Head of caudate nucleus (tissue), 42 donors: ENCODE data around the gene SPRY1.

Experiments
- DNase-seq, 42 donors: peaks; one replicate each; pipeline versions ENCODE4 v3.0.0 to v3.0.0-alpha.2; 2020 to 2021; ENCODE audit warnings: mixed read lengths in 7 of 42
- intact Hi-C: fragments of 100-400 bp; cut with DNase I; formaldehyde crosslinking; loops from one replicate; pipeline ENCODE4 v1.15.0; 2022

Gene SPRY1

GRCh38 chr4:123366144-123366748 is 30.3 kb upstream of the SPRY1 start:
- no peak for DNase-seq
- intact Hi-C loops, result no loop called here

GRCh38 chr4:123378794-123379193 is 17.8 kb upstream of the SPRY1 start:
- intact Hi-C loops, result no loop called here
- no peak for DNase-seq

DNA sequence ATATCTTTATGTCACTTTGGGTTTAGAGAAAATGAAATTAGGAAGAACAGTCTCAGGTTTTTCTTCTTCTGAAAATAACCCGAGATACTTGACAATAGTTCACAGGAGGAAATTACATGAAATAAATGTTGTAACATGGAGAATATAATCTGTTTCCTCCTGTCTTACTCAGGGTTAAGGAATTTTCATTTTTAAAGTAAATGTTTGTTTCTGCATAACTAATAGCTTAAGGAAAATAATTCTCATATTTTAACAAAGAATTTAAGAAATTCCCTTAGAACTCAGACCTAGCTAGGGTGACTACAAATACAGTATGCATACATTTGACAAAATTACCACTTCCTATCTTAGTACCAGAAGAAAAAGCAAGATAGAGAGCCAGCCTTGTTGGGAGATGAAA is 17.2 kb upstream of the SPRY1 start:
- intact Hi-C loops, result no loop called here
- no peak for DNase-seq

- DNase-seq, result no peak
- intact Hi-C loops, result no loop called here
These were observed 15.6 kb upstream of the SPRY1 start for GRCh38 chr4:123380728-123381716.

GRCh38 chr4:123381996-123382395 is 14.6 kb upstream of the SPRY1 start:
- intact Hi-C loops, result no loop called here
- no peak for DNase-seq

DNA sequence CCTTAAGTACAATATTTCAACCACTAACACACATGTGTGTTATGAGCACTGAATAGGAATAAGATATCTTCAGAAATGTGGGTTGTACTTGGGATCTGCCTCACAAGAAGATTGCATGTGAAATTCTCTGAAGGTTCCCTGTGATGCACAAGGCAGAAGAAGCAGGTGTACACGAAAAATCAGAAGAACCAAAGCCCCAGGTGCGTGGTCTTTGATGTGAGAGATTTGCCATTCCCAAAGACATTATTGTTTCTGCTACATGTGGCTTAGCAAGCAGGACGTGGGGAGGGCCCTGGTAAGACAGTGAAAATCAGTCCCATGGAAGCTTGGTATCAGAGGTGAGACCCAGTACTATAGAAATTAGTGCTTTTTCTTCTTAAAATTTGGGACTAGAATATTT is 13.0 kb upstream of the SPRY1 start:
- no peak for DNase-seq
- intact Hi-C loops, result no loop called here

GRCh38 chr4:123386609-123387008 is 10.0 kb upstream of the SPRY1 start:
- intact Hi-C loops, result no loop called here

DNA sequence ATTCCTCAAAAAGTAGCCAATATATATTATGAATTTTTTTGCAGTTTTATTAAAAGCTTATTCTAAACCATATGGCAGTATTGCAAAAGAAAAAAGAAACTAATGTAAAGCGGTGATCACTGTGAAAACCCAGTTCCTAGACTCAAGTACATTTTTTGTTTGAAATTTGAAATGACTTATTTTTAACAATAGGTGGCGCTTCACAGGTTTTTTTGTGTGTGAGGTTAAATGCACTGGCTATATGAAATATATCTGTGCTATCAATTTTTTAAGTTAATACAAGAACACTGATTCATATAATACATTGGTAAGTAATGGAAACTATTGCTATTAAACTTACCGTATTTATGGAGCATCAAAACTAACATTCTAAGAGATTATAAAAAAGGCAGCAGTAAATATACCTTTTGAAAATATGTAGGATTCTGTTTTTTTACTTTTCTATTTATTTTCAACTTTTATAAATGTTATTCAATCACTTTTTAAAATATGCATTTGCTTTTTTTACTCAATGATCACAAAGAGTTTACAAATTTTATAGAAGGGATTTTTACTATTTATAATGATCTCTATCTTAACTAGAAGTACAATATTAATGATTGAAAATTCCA is 5.6 kb upstream of the SPRY1 start:
- intact Hi-C loops, result loop anchor here (10.0 kb wide), 2 partner anchors 114 to 264 kb away; no protein-coding TSS in a partner anchor

More at GRCh38 chr4:123386609-123387008, 10.0 kb upstream of the SPRY1 start:
- no peak for DNase-seq

GRCh38 chr4:123393721-123394120 is 2.9 kb upstream of the SPRY1 start:
- intact Hi-C loops, result loop anchor here (10.0 kb wide), 2 partner anchors 111 to 261 kb away; no protein-coding TSS in a partner anchor
- no peak for DNase-seq

More for the DNA sequence above, 5.6 kb upstream of the SPRY1 start:
- no peak for DNase-seq

DNA sequence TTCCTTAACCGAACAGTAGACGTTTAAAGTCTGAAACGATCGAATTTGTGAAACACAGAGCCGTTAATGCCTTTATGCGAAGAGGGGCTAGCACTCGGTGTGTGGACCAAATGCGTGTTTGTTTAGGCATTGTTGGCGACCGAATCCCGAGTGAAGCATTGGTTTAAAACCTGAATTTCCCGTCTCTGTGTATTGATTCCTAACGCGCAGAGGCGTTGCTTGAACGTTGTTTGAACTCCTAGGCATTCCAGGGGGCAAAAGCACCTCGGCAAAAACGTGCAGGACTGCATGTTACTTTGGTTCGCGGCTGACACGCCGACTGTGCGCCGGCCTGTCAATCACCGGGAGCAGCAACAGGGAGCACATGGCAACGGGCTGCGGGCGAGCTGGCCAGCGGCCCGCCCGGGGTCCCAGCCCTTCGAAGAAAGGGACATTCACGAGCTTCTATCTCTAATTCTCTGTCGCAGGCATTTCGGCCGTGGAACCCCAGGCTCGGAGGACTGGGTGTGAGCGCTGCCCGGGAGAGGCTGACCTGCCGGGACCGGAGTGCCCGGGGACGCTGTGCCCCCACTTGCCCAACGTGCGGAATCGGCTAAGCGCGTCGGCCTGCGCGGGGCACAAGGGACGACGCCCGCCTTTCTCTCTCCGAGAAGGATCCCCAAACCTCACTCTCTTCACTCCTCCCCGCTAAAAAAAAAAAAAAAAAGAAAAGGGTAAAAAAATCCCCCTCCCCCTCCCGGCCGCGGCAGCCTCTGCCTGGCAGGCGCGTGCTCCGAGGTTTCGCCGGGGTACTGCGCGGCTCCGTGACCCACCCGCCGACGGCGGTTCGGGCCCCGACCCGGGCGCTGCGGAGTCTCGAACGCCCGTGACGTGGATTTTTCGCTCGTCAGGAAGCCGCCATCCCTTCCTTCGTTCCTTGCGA is 810 bp downstream of the SPRY1 start:
- DNase-seq, result peak in 40 of 42 donors; percentile 13 to 70 (median 48)
- intact Hi-C loops, result loop anchor here (10.0 kb wide), 2 partner anchors 107 to 257 kb away; no protein-coding TSS in a partner anchor

- intact Hi-C loops, result loop anchor here (10.0 kb wide), 2 partner anchors 107 to 257 kb away; no protein-coding TSS in a partner anchor
- peak in 40 of 42 donors; percentile 38 to 83 (median 64) for DNase-seq
These were observed 1.7 kb downstream of the SPRY1 start for GRCh38 chr4:123398066-123398852.

GRCh38 chr4:123398853-123399626 is 2.4 kb downstream of the SPRY1 start:
- DNase-seq, result peak; percentile 18 to 79 (median 57)

GRCh38 chr4:123399627-123400358 is 3.2 kb downstream of the SPRY1 start:
- DNase-seq, result peak in 6 of 42 donors; percentile 7 to 25 (median 16)
- intact Hi-C loops, result loop anchor here (10.0 kb wide), 2 partner anchors 105 to 255 kb away; no protein-coding TSS in a partner anchor

More at GRCh38 chr4:123398853-123399626, 2.4 kb downstream of the SPRY1 start:
- intact Hi-C loops, result loop anchor here (10.0 kb wide), 2 partner anchors 106 to 256 kb away; no protein-coding TSS in a partner anchor

GRCh38 chr4:123401271-123402120 is 4.9 kb downstream of the SPRY1 start:
- intact Hi-C loops, result no loop called here
- DNase-seq, result no peak

GRCh38 chr4:123402121-123402465 is 5.5 kb downstream of the SPRY1 start:
- intact Hi-C loops, result no loop called here
- DNase-seq, result no peak
